HG03064 (cell line): ENCODE data around the gene STRIT1.
"Not testable (repeated sequence)": the region's sequence is repeated elsewhere in the genome, so short reads cannot be mapped to it uniquely, and the experiment has no call there.

ENCODE experiments used
- ATAC-seq: cut with Tn5 transposase; IDR thresholded peaks from one replicate; pipeline ENCODE4 v1.9.1; 2021; ENCODE audit warnings: low read depth; ENCODE audit not compliant: unreplicated experiment

Gene STRIT1

DNA sequence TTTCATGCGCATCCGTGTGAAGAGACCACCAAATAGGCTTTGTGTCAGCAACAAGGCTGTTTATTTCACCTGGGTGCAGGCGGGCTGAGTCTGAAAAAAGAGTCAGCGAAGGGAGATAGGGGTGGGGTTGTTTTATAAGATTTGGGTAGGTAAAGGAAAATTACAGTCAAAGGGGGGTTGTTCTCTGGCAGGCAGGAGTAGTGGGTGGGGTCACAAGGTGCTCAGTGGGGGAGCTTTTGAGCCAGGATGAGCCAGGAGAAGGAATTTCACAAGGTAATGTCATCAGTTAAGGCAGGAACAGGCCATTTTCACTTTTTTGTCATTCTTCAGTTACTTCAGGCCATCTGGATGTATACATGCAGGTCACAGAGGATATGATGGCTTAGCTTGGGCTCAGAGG lies 19.0 kb downstream of the STRIT1 start:
- not testable (repeated sequence) for ATAC-seq

GRCh38 chr3:155271343-155271613 lies 22.2 kb downstream of the STRIT1 start:
- no peak for ATAC-seq

GRCh38 chr3:155270485-155271342 lies 22.8 kb downstream of the STRIT1 start:
- no peak for ATAC-seq

- ATAC-seq = no peak
Observed at GRCh38 chr3:155270063-155270462, 23.4 kb downstream of the STRIT1 start.

DNA sequence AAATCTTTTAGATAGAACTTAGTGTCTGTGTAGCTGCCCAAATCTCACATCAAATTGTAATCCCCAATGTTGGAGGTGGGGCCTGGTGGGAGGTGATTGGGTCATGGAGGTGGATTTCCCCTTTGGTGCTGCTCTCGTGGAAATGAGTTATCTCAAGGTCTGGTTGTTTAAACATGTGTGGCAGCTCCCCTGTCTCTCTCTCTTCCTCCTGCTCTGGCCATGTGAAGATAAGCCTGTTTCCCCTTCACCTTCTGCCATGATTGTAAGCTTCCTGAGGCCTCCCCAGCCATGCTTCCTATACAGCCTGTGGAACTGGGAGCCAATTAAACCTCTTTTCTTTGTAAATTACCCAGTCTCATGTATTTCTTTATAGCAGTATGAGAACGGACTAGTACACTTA lies 30.6 kb downstream of the STRIT1 start:
- ATAC-seq = not testable (repeated sequence)

- ATAC-seq = no peak
Observed at GRCh38 chr3:155262295-155262694, 31.2 kb downstream of the STRIT1 start.

DNA sequence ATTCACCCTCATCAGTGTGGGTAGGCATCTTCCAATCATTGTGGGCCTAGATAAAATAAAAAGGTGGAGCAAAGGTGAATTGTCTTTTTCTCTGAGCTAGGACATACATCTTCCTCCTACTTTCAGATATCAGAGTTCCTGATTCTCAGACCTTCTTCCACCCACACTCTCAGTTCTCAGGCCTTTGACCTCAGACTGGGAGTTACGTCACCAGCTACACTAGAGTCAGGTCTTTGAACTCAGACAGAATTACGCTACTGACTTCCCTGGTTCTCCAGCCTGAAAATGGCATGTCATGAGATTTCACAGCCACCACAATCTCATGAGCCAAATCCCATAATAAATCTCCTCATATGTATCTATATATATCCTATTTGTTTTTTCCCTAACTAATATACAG lies 39.0 kb downstream of the STRIT1 start:
- ATAC-seq = no peak

DNA sequence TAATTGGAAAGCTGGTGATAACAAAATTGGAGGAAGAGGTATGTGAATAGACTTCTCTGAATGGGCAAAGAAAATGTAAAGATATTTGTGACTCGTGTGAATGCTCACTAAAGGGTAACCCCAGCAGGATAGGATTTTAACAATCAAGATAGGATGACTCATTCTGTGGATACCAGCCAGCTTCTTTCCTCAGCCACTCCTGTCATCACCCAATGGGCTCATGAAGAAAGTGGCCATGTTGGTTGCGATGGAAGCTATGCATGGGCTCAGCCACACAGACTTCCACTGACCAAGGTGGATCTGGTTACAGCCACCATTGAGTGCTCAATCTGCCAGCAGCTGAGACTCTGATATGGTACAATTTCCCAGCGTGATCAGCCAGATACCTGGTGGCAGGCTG lies 40.9 kb downstream of the STRIT1 start:
- ATAC-seq = no peak

GRCh38 chr3:155252021-155252420 lies 41.5 kb downstream of the STRIT1 start:
- ATAC-seq = no peak

- no peak for ATAC-seq
Observed at GRCh38 chr3:155248531-155249187, 44.8 kb downstream of the STRIT1 start.

DNA sequence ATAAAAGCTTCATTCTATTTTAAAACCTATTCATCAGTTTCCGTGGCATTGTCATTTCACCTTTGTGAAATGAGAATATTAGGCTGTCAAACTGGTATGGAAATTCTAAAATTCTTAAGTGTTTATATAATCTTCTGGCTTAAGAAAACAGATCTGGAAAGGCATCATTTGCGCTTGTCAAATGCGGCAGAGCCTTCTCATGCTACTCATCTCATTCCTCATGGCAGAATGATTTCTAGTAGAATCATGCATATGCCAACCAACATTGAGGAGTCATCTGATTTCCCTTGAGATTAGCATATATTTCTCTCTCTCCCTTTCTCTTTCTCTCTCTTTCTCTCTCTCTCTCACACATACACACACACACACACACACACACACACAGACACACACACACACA lies 48.8 kb downstream of the STRIT1 start:
- ATAC-seq = no peak

GRCh38 chr3:155244216-155244615 lies 49.3 kb downstream of the STRIT1 start:
- no peak for ATAC-seq

DNA sequence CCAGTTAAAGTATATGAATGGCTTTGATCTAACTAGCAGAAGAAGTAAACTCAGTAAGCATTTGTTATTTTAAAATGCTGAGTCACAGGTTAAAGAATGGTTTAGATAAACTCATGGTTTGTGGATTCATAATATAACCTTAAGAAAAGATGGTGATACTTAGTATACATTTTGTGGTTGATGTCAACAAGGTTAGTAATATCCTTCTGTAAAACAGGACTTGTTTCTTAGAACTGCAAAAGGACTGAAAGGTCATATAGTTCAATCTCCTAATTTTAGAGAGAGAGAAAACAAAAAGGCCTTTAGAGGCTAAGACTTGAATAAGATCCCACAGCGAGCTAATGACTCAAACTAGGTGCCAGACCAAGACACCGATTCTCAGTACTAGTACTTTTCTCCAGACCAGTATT lies 50.0 kb downstream of the STRIT1 start:
- ATAC-seq = no peak

DNA sequence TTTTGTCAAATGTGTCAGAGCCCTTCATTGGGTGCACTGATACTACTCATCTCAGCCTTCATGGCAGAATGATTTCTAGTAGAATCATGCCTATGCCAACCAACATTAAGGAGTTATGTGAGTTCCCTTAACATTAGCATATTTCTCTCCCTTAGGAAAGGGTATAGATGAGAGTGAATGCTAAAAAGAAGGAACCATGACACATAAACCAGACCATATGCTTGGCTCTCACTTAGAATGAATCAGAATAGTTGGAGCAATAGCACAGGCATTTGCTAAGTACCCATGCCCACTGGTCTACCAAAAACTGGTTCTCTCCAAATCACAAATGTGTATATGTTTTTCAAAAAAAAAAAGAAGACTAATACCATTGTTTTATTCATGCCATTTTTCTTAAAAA lies 51.1 kb downstream of the STRIT1 start:
- ATAC-seq = no peak

DNA sequence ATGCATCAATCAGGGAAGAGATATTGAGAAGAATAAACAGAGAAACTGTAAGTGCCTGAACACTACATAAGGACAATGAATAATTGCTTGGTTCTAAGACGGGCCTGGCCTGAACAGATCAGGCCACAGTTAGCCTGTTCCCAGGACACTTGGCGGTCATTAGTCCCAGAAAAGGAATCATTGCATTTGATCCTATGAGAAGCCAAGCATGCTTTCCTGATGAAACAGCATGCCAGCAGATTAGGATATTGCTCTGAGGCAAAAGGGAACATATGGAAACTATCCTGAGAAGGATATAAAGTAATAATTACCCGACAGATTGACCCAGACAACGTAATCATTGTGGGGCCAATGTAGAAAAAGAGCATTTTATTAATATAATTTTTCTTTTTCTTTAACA lies 51.9 kb downstream of the STRIT1 start:
- ATAC-seq = no peak
